Body of pancreas (tissue), 4 donors: ENCODE data around the gene DIAPH3.

Source experiments
- POLR2A ChIP-seq, 3 donors: fragments of 450-650 bp; IDR thresholded peaks; one replicate each; pipeline ENCODE4 v1.6.1; 2016; ENCODE audit warnings: antibody characterized with exemption in 3 of 3, mild to moderate bottlenecking in 2 of 3
- TF ChIP-seq, protein P1 (sequence below), 7 experiments: fragments of 450-650 bp in 4 of 7; fragments of 200-600 bp in 3 of 7; sonication (generic) in 3 of 7; IDR thresholded peaks; one replicate each; pipeline ENCODE4 v1.5.1; 2016 to 2019; ENCODE audit warnings: antibody characterized with exemption in 7 of 7

DNA sequence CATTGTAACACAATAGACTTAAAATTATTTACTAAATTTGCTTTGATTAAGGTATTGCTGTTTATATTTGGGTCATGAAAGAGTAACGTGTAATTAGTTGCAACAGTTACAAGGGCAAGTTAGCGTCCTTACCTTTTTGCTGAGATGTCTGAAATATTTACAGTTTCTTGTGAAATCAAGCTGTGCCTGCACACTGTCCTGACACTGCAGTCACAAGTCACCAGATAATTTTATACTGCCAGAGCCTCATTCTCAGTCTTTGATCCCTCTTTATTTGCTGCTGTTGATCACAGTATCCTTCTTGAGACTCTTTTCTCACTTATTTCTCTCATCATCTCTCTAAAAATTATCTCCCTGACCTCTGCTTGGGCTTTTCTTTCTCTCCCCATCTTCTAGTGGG lies 8.4 kb upstream of the DIAPH3 start:
- TF ChIP-seq, protein P1, sequence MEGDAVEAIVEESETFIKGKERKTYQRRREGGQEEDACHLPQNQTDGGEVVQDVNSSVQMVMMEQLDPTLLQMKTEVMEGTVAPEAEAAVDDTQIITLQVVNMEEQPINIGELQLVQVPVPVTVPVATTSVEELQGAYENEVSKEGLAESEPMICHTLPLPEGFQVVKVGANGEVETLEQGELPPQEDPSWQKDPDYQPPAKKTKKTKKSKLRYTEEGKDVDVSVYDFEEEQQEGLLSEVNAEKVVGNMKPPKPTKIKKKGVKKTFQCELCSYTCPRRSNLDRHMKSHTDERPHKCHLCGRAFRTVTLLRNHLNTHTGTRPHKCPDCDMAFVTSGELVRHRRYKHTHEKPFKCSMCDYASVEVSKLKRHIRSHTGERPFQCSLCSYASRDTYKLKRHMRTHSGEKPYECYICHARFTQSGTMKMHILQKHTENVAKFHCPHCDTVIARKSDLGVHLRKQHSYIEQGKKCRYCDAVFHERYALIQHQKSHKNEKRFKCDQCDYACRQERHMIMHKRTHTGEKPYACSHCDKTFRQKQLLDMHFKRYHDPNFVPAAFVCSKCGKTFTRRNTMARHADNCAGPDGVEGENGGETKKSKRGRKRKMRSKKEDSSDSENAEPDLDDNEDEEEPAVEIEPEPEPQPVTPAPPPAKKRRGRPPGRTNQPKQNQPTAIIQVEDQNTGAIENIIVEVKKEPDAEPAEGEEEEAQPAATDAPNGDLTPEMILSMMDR (IDR thresholded peaks at IDR 0.05) = no peak
- TF ChIP-seq POLR2A (IDR thresholded peaks at IDR 0.05) = no peak
